ENCODE results near the gene RECK.

Gene RECK

GRCh38 chr9:36102742-36103495 lies 66.2 kb downstream of the RECK start:
- H3K4me3 Mint-ChIP-seq = no peak overlapping the region
- no peaks in the 10 kb centered on the region for H3K36me3 Mint-ChIP-seq (ENCODE audit: low read depth)
- no peaks in the 10 kb centered on the region for H3K9me3 Mint-ChIP-seq
- no peak overlapping the region for H3K27ac Mint-ChIP-seq
- DNase-seq = peak; percentile 91
- H3K27me3 Mint-ChIP-seq = no peaks in the 10 kb centered on the region
- H3K4me1 Mint-ChIP-seq = peaks cover 8% of the 10 kb centered on the region
- peak; percentile 100 for ATAC-seq

GRCh38 chr9:36109071-36109470 lies 72.4 kb downstream of the RECK start:
- H3K4me3 Mint-ChIP-seq = no peak overlapping the region
- H3K36me3 Mint-ChIP-seq (ENCODE audit: low read depth) = peaks cover 10% of the 10 kb centered on the region
- DNase-seq = no peak
- H3K4me1 Mint-ChIP-seq = peaks cover 8% of the 10 kb centered on the region
- no peak overlapping the region for H3K27ac Mint-ChIP-seq
- H3K9me3 Mint-ChIP-seq = no peaks in the 10 kb centered on the region
- ATAC-seq = no peak
- no peaks in the 10 kb centered on the region for H3K27me3 Mint-ChIP-seq

GRCh38 chr9:36110434-36110833 lies 73.7 kb downstream of the RECK start:
- ATAC-seq (no peak), DNase-seq (no peak)
- Mint-ChIP-seq H3K36me3 (ENCODE audit: low read depth) (peaks cover 10% of the 10 kb centered on the region), H3K27ac (no peak overlapping the region), H3K9me3 (no peaks in the 10 kb centered on the region), H3K4me3 (no peak overlapping the region), H3K4me1 (peaks cover 8% of the 10 kb centered on the region), H3K27me3 (no peaks in the 10 kb centered on the region)

- Mint-ChIP-seq H3K27me3 (no peaks in the 10 kb centered on the region), H3K4me3 (no peak overlapping the region), H3K36me3 (ENCODE audit: low read depth) (peaks cover 10% of the 10 kb centered on the region), H3K9me3 (no peaks in the 10 kb centered on the region), H3K4me1 (peaks cover 8% of the 10 kb centered on the region), H3K27ac (no peak overlapping the region)
- no peak for ATAC-seq
- no peak for DNase-seq
Measured at GRCh38 chr9:36112516-36112915, 75.8 kb downstream of the RECK start.

GRCh38 chr9:36113999-36114398 lies 77.3 kb downstream of the RECK start:
- no peaks in the 10 kb centered on the region for H3K9me3 Mint-ChIP-seq
- ATAC-seq = no peak
- DNase-seq = no peak
- no peak overlapping the region for H3K27ac Mint-ChIP-seq
- H3K4me1 Mint-ChIP-seq = no peaks in the 10 kb centered on the region
- H3K4me3 Mint-ChIP-seq = no peak overlapping the region
- H3K36me3 Mint-ChIP-seq (ENCODE audit: low read depth) = peaks cover 7% of the 10 kb centered on the region
- H3K27me3 Mint-ChIP-seq = no peaks in the 10 kb centered on the region

GRCh38 chr9:36116593-36116992 lies 79.9 kb downstream of the RECK start:
- ATAC-seq (no peak), DNase-seq (no peak)
- Mint-ChIP-seq H3K36me3 (ENCODE audit: low read depth) (peaks cover 1% of the 10 kb centered on the region), H3K27me3 (no peaks in the 10 kb centered on the region), H3K4me1 (no peaks in the 10 kb centered on the region), H3K27ac (no peak overlapping the region), H3K9me3 (no peaks in the 10 kb centered on the region), H3K4me3 (no peak overlapping the region)

- H3K36me3 Mint-ChIP-seq (ENCODE audit: low read depth) = peaks cover 1% of the 10 kb centered on the region
- DNase-seq (no peak), ATAC-seq (no peak)
- H3K4me3 Mint-ChIP-seq = no peak overlapping the region
- H3K27me3 Mint-ChIP-seq = no peaks in the 10 kb centered on the region
- H3K9me3 Mint-ChIP-seq = no peaks in the 10 kb centered on the region
- H3K27ac Mint-ChIP-seq = no peak overlapping the region
- H3K4me1 Mint-ChIP-seq = no peaks in the 10 kb centered on the region
Measured at GRCh38 chr9:36118201-36118600, 81.5 kb downstream of the RECK start.

GRCh38 chr9:36118706-36119105 lies 82.0 kb downstream of the RECK start:
- ATAC-seq (no peak), DNase-seq (no peak)
- no peaks in the 10 kb centered on the region for H3K4me1 Mint-ChIP-seq
- no peak overlapping the region for H3K4me3 Mint-ChIP-seq
- H3K27me3 Mint-ChIP-seq = no peaks in the 10 kb centered on the region
- H3K9me3 Mint-ChIP-seq = no peaks in the 10 kb centered on the region
- peaks cover 1% of the 10 kb centered on the region for H3K36me3 Mint-ChIP-seq (ENCODE audit: low read depth)
- no peak overlapping the region for H3K27ac Mint-ChIP-seq

GRCh38 chr9:36119476-36119875 lies 82.8 kb downstream of the RECK start:
- ATAC-seq = no peak
- Mint-ChIP-seq H3K36me3 (ENCODE audit: low read depth) (peaks cover 1% of the 10 kb centered on the region), H3K4me1 (no peaks in the 10 kb centered on the region), H3K9me3 (no peaks in the 10 kb centered on the region), H3K27me3 (no peaks in the 10 kb centered on the region), H3K27ac (no peak overlapping the region), H3K4me3 (no peak overlapping the region)
- DNase-seq = no peak

GRCh38 chr9:36120705-36121104 lies 84.0 kb downstream of the RECK start:
- no peak for ATAC-seq
- H3K9me3 Mint-ChIP-seq = no peaks in the 10 kb centered on the region
- DNase-seq = no peak
- no peak overlapping the region for H3K27ac Mint-ChIP-seq
- H3K4me3 Mint-ChIP-seq = no peak overlapping the region
- H3K4me1 Mint-ChIP-seq = peaks cover 6% of the 10 kb centered on the region
- H3K36me3 Mint-ChIP-seq (ENCODE audit: low read depth) = peaks cover 1% of the 10 kb centered on the region
- no peaks in the 10 kb centered on the region for H3K27me3 Mint-ChIP-seq

- H3K27ac Mint-ChIP-seq = no peak overlapping the region
- no peak overlapping the region for H3K4me3 Mint-ChIP-seq
- H3K27me3 Mint-ChIP-seq = no peaks in the 10 kb centered on the region
- H3K9me3 Mint-ChIP-seq = no peaks in the 10 kb centered on the region
- peaks cover 1% of the 10 kb centered on the region for H3K36me3 Mint-ChIP-seq (ENCODE audit: low read depth)
- peaks cover 6% of the 10 kb centered on the region for H3K4me1 Mint-ChIP-seq
- ATAC-seq (no peak), DNase-seq (no peak)
Measured at GRCh38 chr9:36121971-36122370, 85.3 kb downstream of the RECK start.

- Mint-ChIP-seq H3K4me3 (no peak overlapping the region), H3K27ac (no peak overlapping the region), H3K36me3 (ENCODE audit: low read depth) (peaks cover 1% of the 10 kb centered on the region), H3K27me3 (no peaks in the 10 kb centered on the region), H3K9me3 (no peaks in the 10 kb centered on the region), H3K4me1 (peaks cover 18% of the 10 kb centered on the region)
- no peak for ATAC-seq
- no peak for DNase-seq
Measured at GRCh38 chr9:36123515-36123914, 86.8 kb downstream of the RECK start.

GRCh38 chr9:36125062-36125855 lies 88.5 kb downstream of the RECK start:
- Mint-ChIP-seq H3K9me3 (no peaks in the 10 kb centered on the region), H3K27ac (no peak overlapping the region), H3K27me3 (no peaks in the 10 kb centered on the region), H3K4me3 (no peak overlapping the region), H3K4me1 (peaks cover 19% of the 10 kb centered on the region), H3K36me3 (ENCODE audit: low read depth) (no peaks in the 10 kb centered on the region)
- ATAC-seq (no peak), DNase-seq (no peak)

- H3K4me3 Mint-ChIP-seq = no peak overlapping the region
- H3K27me3 Mint-ChIP-seq = no peaks in the 10 kb centered on the region
- H3K27ac Mint-ChIP-seq = no peak overlapping the region
- DNase-seq (no peak), ATAC-seq (no peak)
- no peaks in the 10 kb centered on the region for H3K9me3 Mint-ChIP-seq
- no peaks in the 10 kb centered on the region for H3K36me3 Mint-ChIP-seq (ENCODE audit: low read depth)
- peaks cover 19% of the 10 kb centered on the region for H3K4me1 Mint-ChIP-seq
Measured at GRCh38 chr9:36126016-36126730, 89.5 kb downstream of the RECK start.
